Activated T-helper 17 cell treated with anti-CD3 and anti-CD28 coated beads, Interleukin-2, amount 50 U/mL, for 72 hours (primary cell): ENCODE results near the gene EFHC2. TPM values are rescaled to one million over a fixed set of nuclear protein-coding genes. Genes with fewer than 3 reads are reported as not detected.
"Not testable (repeated sequence)": the region's sequence is repeated elsewhere in the genome, so short reads cannot be mapped to it uniquely, and the experiment has no call there.

ENCODE experiments used
- ATAC-seq: fragments of 150-1000 bp; cut with Tn5 transposase; replicated peaks from 2 replicates; pipeline ENCODE4 v1.10.0; 2021; ENCODE audit warnings: mild to moderate bottlenecking, moderate library complexity
- H3K27ac Mint-ChIP-seq: one replicate; pipeline ENCODE4 v1.8.0; 2022; ENCODE audit warnings: mixed read lengths
- H3K27me3 Mint-ChIP-seq: one replicate; pipeline ENCODE4 v1.8.0; 2022; ENCODE audit warnings: mixed read lengths
- H3K36me3 Mint-ChIP-seq: one replicate; pipeline ENCODE4 v1.8.0; 2022; ENCODE audit warnings: low read depth, mild to moderate bottlenecking, mixed read lengths
- H3K4me1 Mint-ChIP-seq: one replicate; pipeline ENCODE4 v1.8.0; 2022; ENCODE audit warnings: mixed read lengths
- H3K4me3 Mint-ChIP-seq: one replicate; pipeline ENCODE4 v1.8.0; 2022; ENCODE audit warnings: mild to moderate bottlenecking, mixed read lengths
- H3K9me3 Mint-ChIP-seq: one replicate; pipeline ENCODE4 v1.8.0; 2022; ENCODE audit warnings: mixed read lengths
- total RNA-seq, 2 donors: library from RNA; stranded (reverse); gene quantifications; one replicate each; pipeline ENCODE4 v1.2.3, GENCODE V29; 2022

The EFHC2 gene
- total RNA-seq, 2 donors from 2014 or later, result 0.13 to 0.15 TPM

DNA sequence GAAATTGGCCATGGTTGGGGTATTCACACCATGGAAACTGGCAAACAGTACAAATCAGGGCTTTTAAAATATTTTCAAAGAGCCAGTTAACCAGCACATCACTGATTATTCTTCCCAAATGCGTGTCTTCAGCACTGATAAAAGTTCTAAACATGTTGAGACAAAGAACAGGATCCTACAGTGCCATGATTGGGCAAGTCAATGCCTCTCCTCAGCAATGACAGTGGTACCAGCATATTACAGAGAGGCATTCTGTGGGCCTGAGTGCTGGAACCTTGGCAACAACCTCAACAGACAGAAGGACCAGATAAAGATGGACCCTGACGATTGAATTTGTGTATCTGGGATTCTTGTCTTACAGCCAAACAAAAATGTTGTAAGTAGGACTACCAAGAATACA is 108.9 kb downstream of the EFHC2 start:
- Mint-ChIP-seq H3K27me3 (no peaks in the 10 kb centered on the region), H3K27ac (no peak overlapping the region), H3K4me1 (no peaks in the 10 kb centered on the region), H3K36me3 (no peaks in the 10 kb centered on the region), H3K9me3 (no peaks in the 10 kb centered on the region), H3K4me3 (no peak overlapping the region)
- no peak for ATAC-seq

GRCh38 chrX:44234116-44234515 is 109.4 kb downstream of the EFHC2 start:
- Mint-ChIP-seq H3K36me3 (no peaks in the 10 kb centered on the region), H3K4me3 (no peak overlapping the region), H3K27me3 (no peaks in the 10 kb centered on the region), H3K4me1 (no peaks in the 10 kb centered on the region), H3K9me3 (no peaks in the 10 kb centered on the region), H3K27ac (no peak overlapping the region)
- no peak for ATAC-seq

- no peaks in the 10 kb centered on the region for H3K27me3 Mint-ChIP-seq
- no peak overlapping the region for H3K27ac Mint-ChIP-seq
- H3K4me1 Mint-ChIP-seq, result no peaks in the 10 kb centered on the region
- ATAC-seq, result no peak
- no peak overlapping the region for H3K4me3 Mint-ChIP-seq
- no peaks in the 10 kb centered on the region for H3K36me3 Mint-ChIP-seq
- H3K9me3 Mint-ChIP-seq, result no peaks in the 10 kb centered on the region
These were observed 111.4 kb downstream of the EFHC2 start for GRCh38 chrX:44232081-44232480.

DNA sequence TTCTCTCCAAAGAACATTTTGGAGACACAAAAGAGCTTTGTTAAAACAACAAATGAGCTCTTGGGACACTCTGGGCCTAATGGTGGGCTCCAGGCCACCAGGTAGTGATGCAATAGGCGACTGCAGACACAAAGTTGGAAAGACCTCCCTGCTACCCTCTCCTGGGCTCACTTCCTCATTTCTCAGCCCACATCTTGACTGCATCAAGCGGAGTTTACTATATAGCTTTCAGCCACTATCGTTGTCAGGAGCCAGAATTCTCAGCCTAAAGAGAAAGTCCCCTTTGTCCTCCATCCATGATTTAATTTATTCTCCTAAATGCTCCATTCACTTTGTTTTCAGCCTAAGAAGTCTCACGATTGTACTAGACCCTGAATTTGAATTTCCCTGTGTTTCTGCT is 114.9 kb downstream of the EFHC2 start:
- no peak for ATAC-seq
- no peaks in the 10 kb centered on the region for H3K9me3 Mint-ChIP-seq
- no peaks in the 10 kb centered on the region for H3K36me3 Mint-ChIP-seq
- H3K4me3 Mint-ChIP-seq, result no peak overlapping the region
- H3K4me1 Mint-ChIP-seq, result no peaks in the 10 kb centered on the region
- no peak overlapping the region for H3K27ac Mint-ChIP-seq
- no peaks in the 10 kb centered on the region for H3K27me3 Mint-ChIP-seq

DNA sequence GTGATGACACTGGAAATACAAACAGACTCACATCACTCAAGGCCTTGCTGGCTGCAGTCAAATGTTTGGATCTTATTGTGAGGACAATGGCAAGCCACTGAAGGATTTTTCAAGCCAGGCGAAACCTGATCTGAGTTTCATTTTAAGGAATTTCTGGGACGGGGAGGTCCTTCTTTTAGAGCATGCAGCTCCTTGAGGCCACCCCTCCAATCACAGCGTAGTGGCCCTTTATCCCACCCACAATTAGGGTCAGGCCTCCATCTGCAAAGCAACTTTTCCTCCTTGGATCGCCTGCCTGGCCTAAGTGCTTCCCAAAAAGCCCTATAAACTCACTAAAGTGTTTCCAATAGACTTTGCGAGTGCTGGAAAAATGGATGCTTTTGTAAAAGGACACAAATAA is 115.5 kb downstream of the EFHC2 start:
- Mint-ChIP-seq H3K9me3 (no peaks in the 10 kb centered on the region), H3K4me3 (no peak overlapping the region), H3K27ac (no peak overlapping the region), H3K4me1 (no peaks in the 10 kb centered on the region), H3K27me3 (no peaks in the 10 kb centered on the region), H3K36me3 (no peaks in the 10 kb centered on the region)
- no peak for ATAC-seq

DNA sequence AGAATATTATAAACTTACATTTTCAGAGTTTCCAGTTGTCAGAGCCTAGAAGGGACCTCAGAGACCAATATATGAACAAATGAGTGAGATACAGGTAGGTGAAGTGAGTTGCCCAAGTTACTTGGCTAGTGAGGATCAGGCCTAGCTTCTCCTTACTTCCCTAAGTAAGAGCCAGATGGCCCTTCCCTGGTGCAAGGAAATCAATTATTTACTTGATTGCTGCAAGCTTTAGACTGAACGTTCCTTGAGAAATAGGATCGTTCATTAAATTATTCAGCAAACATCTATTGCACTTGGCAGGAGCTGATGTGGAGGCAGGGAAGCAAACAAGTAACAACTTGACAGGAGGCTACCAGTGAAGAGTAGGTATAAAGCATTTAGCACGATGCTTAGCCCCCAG is 117.8 kb downstream of the EFHC2 start:
- Mint-ChIP-seq H3K27ac (no peak overlapping the region), H3K27me3 (no peaks in the 10 kb centered on the region), H3K4me3 (no peak overlapping the region), H3K9me3 (no peaks in the 10 kb centered on the region), H3K36me3 (no peaks in the 10 kb centered on the region), H3K4me1 (no peaks in the 10 kb centered on the region)
- no peak for ATAC-seq

GRCh38 chrX:44224760-44225159 is 118.7 kb downstream of the EFHC2 start:
- Mint-ChIP-seq H3K27ac (no peak overlapping the region), H3K4me1 (no peaks in the 10 kb centered on the region)

DNA sequence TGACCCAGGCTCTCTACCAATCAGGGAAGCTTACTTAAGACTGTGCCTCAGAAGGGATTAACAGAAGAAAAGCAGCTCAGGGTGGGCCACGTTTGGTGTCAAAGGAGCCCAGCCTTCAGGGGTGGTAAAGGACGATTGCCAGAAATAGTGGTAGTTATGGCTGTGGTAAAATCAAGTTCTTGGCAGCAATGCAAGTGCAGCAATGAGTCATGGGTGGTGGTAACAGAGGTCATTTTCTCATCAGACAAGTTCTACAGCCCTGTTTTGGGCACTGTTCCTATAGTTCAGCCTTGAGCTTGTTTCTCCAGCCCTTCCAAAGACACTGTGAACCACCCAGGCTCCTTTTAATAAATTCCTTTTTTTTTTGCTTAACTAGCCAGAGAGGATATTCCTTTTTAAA is 120.3 kb downstream of the EFHC2 start:
- no peak overlapping the region for H3K4me3 Mint-ChIP-seq
- no peaks in the 10 kb centered on the region for H3K4me1 Mint-ChIP-seq
- H3K27ac Mint-ChIP-seq, result no peak overlapping the region
- ATAC-seq, result no peak
- no peaks in the 10 kb centered on the region for H3K9me3 Mint-ChIP-seq
- no peaks in the 10 kb centered on the region for H3K27me3 Mint-ChIP-seq
- no peaks in the 10 kb centered on the region for H3K36me3 Mint-ChIP-seq

More at GRCh38 chrX:44224760-44225159, 118.7 kb downstream of the EFHC2 start:
- no peak overlapping the region for H3K4me3 Mint-ChIP-seq
- ATAC-seq, result no peak
- H3K36me3 Mint-ChIP-seq, result no peaks in the 10 kb centered on the region
- H3K27me3 Mint-ChIP-seq, result no peaks in the 10 kb centered on the region
- no peaks in the 10 kb centered on the region for H3K9me3 Mint-ChIP-seq

- no peak overlapping the region for H3K27ac Mint-ChIP-seq
- ATAC-seq, result no peak
- H3K9me3 Mint-ChIP-seq, result no peaks in the 10 kb centered on the region
- H3K36me3 Mint-ChIP-seq, result no peaks in the 10 kb centered on the region
- no peaks in the 10 kb centered on the region for H3K4me1 Mint-ChIP-seq
- no peak overlapping the region for H3K4me3 Mint-ChIP-seq
- H3K27me3 Mint-ChIP-seq, result no peaks in the 10 kb centered on the region
These were observed 125.0 kb downstream of the EFHC2 start for GRCh38 chrX:44218465-44218864.

DNA sequence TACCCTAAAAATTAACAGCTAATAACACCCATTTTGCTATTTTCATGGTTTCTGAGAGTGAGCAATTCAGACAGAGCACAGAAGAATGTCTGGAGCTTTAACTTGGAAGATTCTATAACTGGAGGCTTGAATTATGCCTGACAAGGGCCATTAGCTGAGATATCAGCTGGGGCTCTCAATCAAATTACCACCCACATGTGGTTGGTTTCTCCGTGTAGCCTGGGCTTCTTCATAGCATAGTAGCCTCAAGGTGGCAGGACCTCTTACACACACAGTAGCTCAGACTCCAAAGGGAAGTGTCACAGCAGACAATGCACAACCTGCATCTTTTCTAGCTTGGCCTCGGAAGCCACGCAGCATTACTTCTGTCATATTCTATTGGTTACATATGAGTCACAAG is 127.3 kb downstream of the EFHC2 start:
- Mint-ChIP-seq H3K4me1 (no peaks in the 10 kb centered on the region), H3K9me3 (no peaks in the 10 kb centered on the region), H3K36me3 (no peaks in the 10 kb centered on the region), H3K27ac (no peak overlapping the region), H3K4me3 (no peak overlapping the region), H3K27me3 (no peaks in the 10 kb centered on the region)
- ATAC-seq, result no peak

GRCh38 chrX:44203791-44204190 is 139.7 kb downstream of the EFHC2 start:
- no peaks in the 10 kb centered on the region for H3K9me3 Mint-ChIP-seq
- H3K27me3 Mint-ChIP-seq, result no peaks in the 10 kb centered on the region
- H3K4me3 Mint-ChIP-seq, result no peak overlapping the region
- no peaks in the 10 kb centered on the region for H3K36me3 Mint-ChIP-seq
- H3K4me1 Mint-ChIP-seq, result no peaks in the 10 kb centered on the region
- H3K27ac Mint-ChIP-seq, result no peak overlapping the region
- ATAC-seq, result no peak

GRCh38 chrX:44202596-44202995 is 140.9 kb downstream of the EFHC2 start:
- H3K9me3 Mint-ChIP-seq, result no peaks in the 10 kb centered on the region
- H3K36me3 Mint-ChIP-seq, result no peaks in the 10 kb centered on the region

DNA sequence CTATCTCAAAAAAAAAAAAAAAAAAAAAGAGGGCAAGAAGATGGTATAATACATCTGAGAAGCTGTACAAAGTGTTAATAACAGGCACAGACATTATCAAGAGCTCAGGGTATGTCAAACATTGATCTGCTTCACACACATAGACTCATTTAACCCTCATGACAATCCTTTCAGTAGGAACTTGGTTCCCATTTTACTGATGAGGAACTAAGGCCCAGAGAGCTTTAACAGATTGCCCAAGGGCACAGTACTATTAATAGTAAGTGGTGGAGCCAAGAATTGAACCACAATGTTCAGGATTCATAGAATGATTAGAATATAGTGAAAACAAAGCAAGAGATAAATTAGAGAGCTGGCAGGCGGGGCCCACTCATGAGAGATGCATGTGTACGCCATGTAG is 154.4 kb downstream of the EFHC2 start:
- Mint-ChIP-seq H3K4me3 (no peak overlapping the region), H3K27ac (no peak overlapping the region), H3K4me1 (no peaks in the 10 kb centered on the region), H3K36me3 (no peaks in the 10 kb centered on the region), H3K9me3 (no peaks in the 10 kb centered on the region), H3K27me3 (no peaks in the 10 kb centered on the region)
- ATAC-seq, result no peak

More at GRCh38 chrX:44202596-44202995, 140.9 kb downstream of the EFHC2 start:
- no peak for ATAC-seq
- H3K27ac Mint-ChIP-seq, result no peak overlapping the region
- H3K27me3 Mint-ChIP-seq, result peaks cover 3% of the 10 kb centered on the region
- H3K4me1 Mint-ChIP-seq, result no peaks in the 10 kb centered on the region
- H3K4me3 Mint-ChIP-seq, result no peak overlapping the region

DNA sequence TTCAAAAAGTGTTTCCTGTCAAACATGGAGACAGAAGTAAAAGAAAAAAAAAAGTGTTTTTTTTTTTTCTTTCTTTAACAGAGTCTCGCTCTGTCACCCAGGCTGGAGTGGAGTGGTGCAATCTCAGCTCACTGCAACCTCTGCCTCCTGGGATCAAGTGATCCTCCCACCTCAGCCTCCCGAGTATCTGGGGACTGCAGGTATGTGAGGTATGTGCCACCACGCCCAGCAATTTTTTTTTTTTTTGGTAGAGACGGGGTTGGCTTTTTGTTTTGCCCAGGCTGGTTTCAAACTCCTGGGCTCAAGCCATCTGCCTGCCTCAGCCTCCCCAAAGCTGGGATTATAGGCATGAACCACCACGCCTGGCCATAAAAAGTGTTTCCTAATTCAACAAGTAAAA is 155.6 kb downstream of the EFHC2 start:
- H3K9me3 Mint-ChIP-seq, H3K36me3 Mint-ChIP-seq, H3K27me3 Mint-ChIP-seq, H3K4me3 Mint-ChIP-seq, H3K4me1 Mint-ChIP-seq, H3K27ac Mint-ChIP-seq, ATAC-seq: not testable (repeated sequence)

DNA sequence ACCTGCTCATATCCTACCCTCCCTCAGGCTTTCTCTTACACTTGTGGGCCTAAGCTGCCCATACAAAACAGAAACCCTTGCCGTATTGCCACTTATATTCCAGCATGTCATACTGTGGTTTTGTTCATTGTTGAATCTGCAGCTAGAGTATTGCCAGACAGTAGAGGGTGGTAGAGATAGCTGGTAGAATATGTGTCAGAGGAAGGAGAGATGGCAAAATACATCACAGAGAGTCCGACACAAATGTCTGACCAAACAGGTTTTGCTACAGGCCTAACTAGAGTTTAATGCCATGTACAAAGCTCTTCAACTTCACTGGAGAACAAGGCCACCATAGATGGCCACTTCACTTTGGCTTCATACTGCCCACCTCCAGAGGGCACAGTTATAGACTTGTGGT is 160.1 kb downstream of the EFHC2 start:
- Mint-ChIP-seq H3K4me1 (no peaks in the 10 kb centered on the region), H3K9me3 (no peaks in the 10 kb centered on the region), H3K36me3 (no peaks in the 10 kb centered on the region), H3K27me3 (no peaks in the 10 kb centered on the region), H3K27ac (no peak overlapping the region), H3K4me3 (no peak overlapping the region)
- ATAC-seq, result no peak

GRCh38 chrX:44178274-44179053 is 165.0 kb downstream of the EFHC2 start:
- H3K9me3 Mint-ChIP-seq, result peaks cover 5% of the 10 kb centered on the region
- H3K4me3 Mint-ChIP-seq, result no peak overlapping the region
- no peaks in the 10 kb centered on the region for H3K4me1 Mint-ChIP-seq
- no peak for ATAC-seq
- H3K27ac Mint-ChIP-seq, result no peak overlapping the region
- H3K36me3 Mint-ChIP-seq, result no peaks in the 10 kb centered on the region
- H3K27me3 Mint-ChIP-seq, result no peaks in the 10 kb centered on the region
